GM12875 (cell line): Measurements from ENCODE around the gene CACNA1G.

Experiments used
- H3K4me3 ChIP-seq: one replicate; pipeline ENCODE4 v1.5.1; 2011; ENCODE audit warnings: low read depth, low read length, control low read depth
- TF ChIP-seq, protein P1 (sequence below): IDR thresholded peaks from 2 replicates; pipeline ENCODE4 v1.5.1; 2011; ENCODE audit warnings: low read depth, mild to moderate bottlenecking, control low read depth, inconsistent platforms, low read length, moderate library complexity, borderline replicate concordance; ENCODE audit not compliant: insufficient read depth

The CACNA1G gene

DNA sequence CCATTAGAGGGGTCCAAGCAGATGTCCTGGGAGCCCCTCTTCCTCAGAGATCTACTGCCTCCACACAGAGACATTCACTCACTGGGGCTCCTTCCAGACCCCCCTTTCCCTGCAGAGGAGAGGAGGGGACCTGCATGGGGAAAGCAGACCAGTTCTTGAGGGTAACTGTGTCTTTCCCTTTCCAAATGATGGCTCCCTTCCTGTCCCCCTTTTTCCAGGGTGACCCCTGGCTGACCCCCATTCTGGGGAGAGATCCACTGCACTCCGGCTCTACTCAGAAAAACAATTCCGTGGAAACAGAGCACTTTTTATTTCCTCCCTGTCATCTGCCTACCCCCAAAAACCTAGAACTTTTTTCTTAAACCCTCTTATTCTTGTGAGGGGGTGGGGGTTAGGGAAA, 6.4 kb downstream of the CACNA1G start:
- no peak overlapping the region for H3K4me3 ChIP-seq
- TF ChIP-seq, protein P1, sequence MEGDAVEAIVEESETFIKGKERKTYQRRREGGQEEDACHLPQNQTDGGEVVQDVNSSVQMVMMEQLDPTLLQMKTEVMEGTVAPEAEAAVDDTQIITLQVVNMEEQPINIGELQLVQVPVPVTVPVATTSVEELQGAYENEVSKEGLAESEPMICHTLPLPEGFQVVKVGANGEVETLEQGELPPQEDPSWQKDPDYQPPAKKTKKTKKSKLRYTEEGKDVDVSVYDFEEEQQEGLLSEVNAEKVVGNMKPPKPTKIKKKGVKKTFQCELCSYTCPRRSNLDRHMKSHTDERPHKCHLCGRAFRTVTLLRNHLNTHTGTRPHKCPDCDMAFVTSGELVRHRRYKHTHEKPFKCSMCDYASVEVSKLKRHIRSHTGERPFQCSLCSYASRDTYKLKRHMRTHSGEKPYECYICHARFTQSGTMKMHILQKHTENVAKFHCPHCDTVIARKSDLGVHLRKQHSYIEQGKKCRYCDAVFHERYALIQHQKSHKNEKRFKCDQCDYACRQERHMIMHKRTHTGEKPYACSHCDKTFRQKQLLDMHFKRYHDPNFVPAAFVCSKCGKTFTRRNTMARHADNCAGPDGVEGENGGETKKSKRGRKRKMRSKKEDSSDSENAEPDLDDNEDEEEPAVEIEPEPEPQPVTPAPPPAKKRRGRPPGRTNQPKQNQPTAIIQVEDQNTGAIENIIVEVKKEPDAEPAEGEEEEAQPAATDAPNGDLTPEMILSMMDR = no peak

DNA sequence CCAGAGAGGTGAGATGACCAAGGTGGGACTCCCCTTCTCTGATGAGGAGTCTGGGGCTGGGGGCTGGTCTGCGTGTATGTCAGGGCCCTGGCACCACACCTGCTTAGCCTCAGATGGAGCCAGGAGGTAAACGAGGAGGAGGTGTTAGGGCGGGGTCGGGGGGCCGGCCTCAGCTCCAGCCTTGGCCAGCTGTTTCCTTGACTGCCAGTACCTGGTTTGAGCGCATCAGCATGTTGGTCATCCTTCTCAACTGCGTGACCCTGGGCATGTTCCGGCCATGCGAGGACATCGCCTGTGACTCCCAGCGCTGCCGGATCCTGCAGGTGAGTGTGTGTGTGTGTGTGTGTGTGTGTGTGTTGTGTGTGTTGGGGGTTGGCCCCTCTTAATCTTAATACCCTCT, 8.1 kb downstream of the CACNA1G start:
- TF ChIP-seq, protein P1 = no peak
- no peak overlapping the region for H3K4me3 ChIP-seq

DNA sequence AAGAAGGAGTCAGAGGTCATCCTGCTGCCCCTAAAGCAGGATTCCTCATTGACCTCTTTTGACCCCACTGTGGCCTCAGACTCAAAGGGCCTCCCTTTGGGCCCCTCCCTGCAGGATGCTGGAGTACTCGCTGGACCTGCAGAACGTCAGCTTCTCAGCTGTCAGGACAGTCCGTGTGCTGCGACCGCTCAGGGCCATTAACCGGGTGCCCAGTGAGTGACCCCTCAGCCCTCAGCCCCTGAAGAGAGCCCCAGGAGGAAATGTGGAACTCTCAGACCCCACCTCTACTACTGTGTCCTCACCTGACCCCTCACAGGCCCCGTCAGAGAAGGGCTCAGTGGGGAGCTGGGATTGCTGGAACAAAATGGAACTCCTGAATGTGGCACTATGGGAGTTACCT, 9.1 kb downstream of the CACNA1G start:
- no peak overlapping the region for H3K4me3 ChIP-seq
- TF ChIP-seq, protein P1 = no peak

DNA sequence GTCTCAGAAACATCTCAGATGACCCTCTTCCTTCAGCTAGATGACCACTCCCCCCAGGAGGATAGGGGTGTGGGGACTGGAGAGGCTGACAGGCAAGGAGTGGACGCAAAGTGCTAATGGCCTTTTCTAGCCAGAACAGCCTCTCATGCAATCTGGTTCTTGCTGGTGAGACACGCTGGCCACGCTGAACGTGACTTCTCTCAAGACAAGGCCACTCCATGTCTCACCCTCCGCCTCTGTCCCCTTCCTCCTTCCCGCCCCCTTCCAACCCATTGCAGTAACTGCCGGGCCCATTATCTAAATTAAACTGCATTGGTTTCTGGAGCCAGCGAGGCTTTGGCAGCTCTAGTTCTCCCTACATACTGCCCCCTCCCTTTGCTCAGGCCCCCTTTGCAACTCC, 9.5 kb downstream of the CACNA1G start:
- no peak overlapping the region for H3K4me3 ChIP-seq
- TF ChIP-seq, protein P1 = no peak

DNA sequence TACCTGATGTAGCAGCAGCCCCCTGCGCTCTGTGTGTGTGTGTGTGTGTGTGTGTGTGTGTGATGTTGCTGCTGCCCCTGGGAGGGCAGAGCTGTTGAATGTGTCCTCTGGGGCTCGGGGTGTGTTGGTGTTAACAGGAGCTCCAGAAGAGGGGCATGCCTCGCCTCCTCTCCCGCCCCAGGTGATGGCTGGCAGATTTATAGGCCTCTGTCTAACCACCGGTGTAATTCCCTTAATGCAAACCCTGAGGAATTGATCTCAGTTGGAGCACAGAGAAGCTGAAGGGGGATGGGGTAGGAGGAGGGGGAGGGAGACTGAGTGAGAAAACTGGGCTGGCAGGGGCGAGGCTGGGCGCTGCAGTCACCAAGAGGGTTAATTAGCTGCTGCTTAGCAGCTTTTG, 10.0 kb downstream of the CACNA1G start:
- no peak overlapping the region for H3K4me3 ChIP-seq
- TF ChIP-seq, protein P1 = no peak

DNA sequence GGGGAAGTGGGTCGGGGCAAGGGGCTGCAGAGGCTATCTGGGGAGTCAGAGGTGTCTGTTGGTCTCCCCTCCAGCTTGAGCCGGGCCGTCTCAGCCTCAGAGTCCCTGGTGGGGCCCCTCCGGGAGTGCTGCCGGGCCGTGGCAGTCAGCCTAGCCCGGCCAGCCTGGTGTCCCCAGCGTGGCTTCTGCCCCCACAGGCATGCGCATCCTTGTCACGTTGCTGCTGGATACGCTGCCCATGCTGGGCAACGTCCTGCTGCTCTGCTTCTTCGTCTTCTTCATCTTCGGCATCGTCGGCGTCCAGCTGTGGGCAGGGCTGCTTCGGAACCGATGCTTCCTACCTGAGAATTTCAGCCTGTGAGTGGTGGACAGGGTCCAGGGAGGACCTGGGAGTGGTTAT, 11.2 kb downstream of the CACNA1G start:
- TF ChIP-seq, protein P1 = no peak
- no peak overlapping the region for H3K4me3 ChIP-seq

DNA sequence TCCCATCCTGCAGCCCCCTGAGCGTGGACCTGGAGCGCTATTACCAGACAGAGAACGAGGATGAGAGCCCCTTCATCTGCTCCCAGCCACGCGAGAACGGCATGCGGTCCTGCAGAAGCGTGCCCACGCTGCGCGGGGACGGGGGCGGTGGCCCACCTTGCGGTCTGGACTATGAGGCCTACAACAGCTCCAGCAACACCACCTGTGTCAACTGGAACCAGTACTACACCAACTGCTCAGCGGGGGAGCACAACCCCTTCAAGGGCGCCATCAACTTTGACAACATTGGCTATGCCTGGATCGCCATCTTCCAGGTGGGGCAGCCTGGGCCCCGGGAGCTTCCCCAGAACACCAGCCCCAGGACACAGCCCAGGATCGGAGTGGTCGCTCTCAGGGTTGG, 12.0 kb downstream of the CACNA1G start:
- TF ChIP-seq, protein P1 = no peak
- no peak overlapping the region for H3K4me3 ChIP-seq
